ENCODE measurements around the gene SENP7. TPM values are rescaled to one million over a fixed set of nuclear protein-coding genes. Genes with fewer than 3 reads are reported as not detected.

Gene SENP7
- total RNA-seq, 1 donor = 11.2 TPM

GRCh38 chr3:101531473-101532086 lies 18.6 kb upstream of the SENP7 start:
- DNase-seq (ENCODE audit: insufficient read length, low spot score, missing footprints) = no peak
- TF ChIP-seq, protein P1, sequence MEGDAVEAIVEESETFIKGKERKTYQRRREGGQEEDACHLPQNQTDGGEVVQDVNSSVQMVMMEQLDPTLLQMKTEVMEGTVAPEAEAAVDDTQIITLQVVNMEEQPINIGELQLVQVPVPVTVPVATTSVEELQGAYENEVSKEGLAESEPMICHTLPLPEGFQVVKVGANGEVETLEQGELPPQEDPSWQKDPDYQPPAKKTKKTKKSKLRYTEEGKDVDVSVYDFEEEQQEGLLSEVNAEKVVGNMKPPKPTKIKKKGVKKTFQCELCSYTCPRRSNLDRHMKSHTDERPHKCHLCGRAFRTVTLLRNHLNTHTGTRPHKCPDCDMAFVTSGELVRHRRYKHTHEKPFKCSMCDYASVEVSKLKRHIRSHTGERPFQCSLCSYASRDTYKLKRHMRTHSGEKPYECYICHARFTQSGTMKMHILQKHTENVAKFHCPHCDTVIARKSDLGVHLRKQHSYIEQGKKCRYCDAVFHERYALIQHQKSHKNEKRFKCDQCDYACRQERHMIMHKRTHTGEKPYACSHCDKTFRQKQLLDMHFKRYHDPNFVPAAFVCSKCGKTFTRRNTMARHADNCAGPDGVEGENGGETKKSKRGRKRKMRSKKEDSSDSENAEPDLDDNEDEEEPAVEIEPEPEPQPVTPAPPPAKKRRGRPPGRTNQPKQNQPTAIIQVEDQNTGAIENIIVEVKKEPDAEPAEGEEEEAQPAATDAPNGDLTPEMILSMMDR (IDR thresholded peaks at IDR 0.05; ENCODE audit: extremely low read depth, low read depth, low read length) = no peak
- H3K4me2 ChIP-seq (ENCODE audit: insufficient read depth, low read length) = no peak overlapping the region
- H3K4me1 ChIP-seq (ENCODE audit: insufficient read depth, low read length) = no peaks in the 10 kb centered on the region
- H3K27me3 ChIP-seq (ENCODE audit: insufficient read depth, low read length) = peaks cover 12% of the 10 kb centered on the region
- H3K9me3 ChIP-seq (ENCODE audit: low read depth, low read length) = no peaks in the 10 kb centered on the region
- no peak overlapping the region for H3K4me3 ChIP-seq (ENCODE audit: insufficient read depth, low read length)
- no peaks in the 10 kb centered on the region for H3K79me2 ChIP-seq (ENCODE audit: insufficient read depth, low read length)
- H2AFZ ChIP-seq (ENCODE audit: low read length) = no peak overlapping the region
- H3K36me3 ChIP-seq (ENCODE audit: insufficient read depth, low read length) = no peaks in the 10 kb centered on the region
- no peak overlapping the region for H3K27ac ChIP-seq (ENCODE audit: low read depth, low read length)
- H4K20me1 ChIP-seq (ENCODE audit: insufficient read depth, low read length) = no peaks in the 10 kb centered on the region

- no peaks in the 10 kb centered on the region for H3K79me2 ChIP-seq (ENCODE audit: insufficient read depth, low read length)
- H3K4me2 ChIP-seq (ENCODE audit: insufficient read depth, low read length) = no peak overlapping the region
- no peak overlapping the region for H3K27ac ChIP-seq (ENCODE audit: low read depth, low read length)
- no peaks in the 10 kb centered on the region for H4K20me1 ChIP-seq (ENCODE audit: insufficient read depth, low read length)
- H2AFZ ChIP-seq (ENCODE audit: low read length) = no peak overlapping the region
- H3K9me3 ChIP-seq (ENCODE audit: low read depth, low read length) = no peaks in the 10 kb centered on the region
- peaks cover 8% of the 10 kb centered on the region for H3K27me3 ChIP-seq (ENCODE audit: insufficient read depth, low read length)
- H3K36me3 ChIP-seq (ENCODE audit: insufficient read depth, low read length) = no peaks in the 10 kb centered on the region
- H3K4me3 ChIP-seq (ENCODE audit: insufficient read depth, low read length) = no peak overlapping the region
- no peaks in the 10 kb centered on the region for H3K4me1 ChIP-seq (ENCODE audit: insufficient read depth, low read length)
- DNase-seq (ENCODE audit: insufficient read length, low spot score, missing footprints) = no peak
- TF ChIP-seq, protein P1 (IDR thresholded peaks at IDR 0.05; ENCODE audit: extremely low read depth, low read depth, low read length) = no peak
Observed at GRCh38 chr3:101530686-101531047, 17.7 kb upstream of the SENP7 start.

DNA sequence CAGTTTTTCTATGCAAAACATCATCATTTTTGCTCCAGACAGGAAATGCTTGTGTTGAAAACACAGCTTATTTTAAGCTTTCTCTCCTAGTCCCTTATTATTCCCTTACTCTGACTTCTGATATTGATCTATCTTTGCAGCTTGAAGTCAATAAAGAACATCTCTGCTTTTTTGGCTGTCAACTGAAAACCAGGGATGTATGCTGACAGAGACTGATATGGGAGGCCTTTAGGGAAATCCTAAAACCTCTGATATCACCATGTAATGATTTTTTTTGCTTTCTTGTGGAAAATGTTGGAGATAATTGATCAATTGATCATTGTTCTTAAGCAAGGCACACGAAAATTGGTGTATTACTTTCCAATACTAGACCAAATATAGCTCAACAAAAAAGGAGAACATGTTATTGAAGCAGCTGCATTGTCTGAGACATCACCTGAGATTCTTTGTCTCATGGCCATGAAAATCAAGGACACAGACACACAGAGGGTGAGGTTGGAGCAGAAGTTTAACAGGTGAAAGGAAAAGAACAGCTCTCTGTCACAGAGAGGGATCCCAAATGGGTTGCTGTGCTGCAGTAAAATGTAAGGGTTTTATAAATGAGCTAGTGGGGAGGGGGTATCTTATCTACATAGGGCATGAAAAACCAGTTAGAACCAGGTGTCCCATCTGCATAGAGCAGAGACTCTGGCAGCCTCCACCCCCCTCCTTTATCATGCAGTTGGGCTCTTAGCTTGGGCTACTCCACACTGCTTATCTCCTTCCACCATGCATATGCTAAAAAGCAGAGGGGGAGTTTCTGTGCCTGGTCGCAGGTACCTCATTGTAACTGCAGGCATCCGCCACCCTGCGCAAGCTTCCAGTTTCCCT lies 17.0 kb upstream of the SENP7 start:
- Histone ChIP-seq H4K20me1 (ENCODE audit: insufficient read depth, low read length) (no peaks in the 10 kb centered on the region), H3K4me1 (ENCODE audit: insufficient read depth, low read length) (no peaks in the 10 kb centered on the region), H3K9me3 (ENCODE audit: low read depth, low read length) (no peaks in the 10 kb centered on the region), H2AFZ (ENCODE audit: low read length) (no peak overlapping the region), H3K79me2 (ENCODE audit: insufficient read depth, low read length) (no peaks in the 10 kb centered on the region), H3K27me3 (ENCODE audit: insufficient read depth, low read length) (peaks cover 8% of the 10 kb centered on the region), H3K36me3 (ENCODE audit: insufficient read depth, low read length) (no peaks in the 10 kb centered on the region), H3K4me3 (ENCODE audit: insufficient read depth, low read length) (no peak overlapping the region), H3K4me2 (ENCODE audit: insufficient read depth, low read length) (no peak overlapping the region), H3K27ac (ENCODE audit: low read depth, low read length) (no peak overlapping the region)
- DNase-seq (ENCODE audit: insufficient read length, low spot score, missing footprints) = no peak
- TF ChIP-seq, protein P1 (IDR thresholded peaks at IDR 0.05; ENCODE audit: extremely low read depth, low read depth, low read length) = no peak

GRCh38 chr3:101527906-101528305 lies 14.9 kb upstream of the SENP7 start:
- DNase-seq (ENCODE audit: insufficient read length, low spot score, missing footprints) = no peak
- no peaks in the 10 kb centered on the region for H3K36me3 ChIP-seq (ENCODE audit: insufficient read depth, low read length)
- H4K20me1 ChIP-seq (ENCODE audit: insufficient read depth, low read length) = no peaks in the 10 kb centered on the region
- peaks cover under 1% of the 10 kb centered on the region for H3K27me3 ChIP-seq (ENCODE audit: insufficient read depth, low read length)
- no peak overlapping the region for H3K4me3 ChIP-seq (ENCODE audit: insufficient read depth, low read length)
- no peak overlapping the region for H3K27ac ChIP-seq (ENCODE audit: low read depth, low read length)
- H3K4me2 ChIP-seq (ENCODE audit: insufficient read depth, low read length) = no peak overlapping the region
- H3K79me2 ChIP-seq (ENCODE audit: insufficient read depth, low read length) = no peaks in the 10 kb centered on the region
- no peaks in the 10 kb centered on the region for H3K9me3 ChIP-seq (ENCODE audit: low read depth, low read length)
- H3K4me1 ChIP-seq (ENCODE audit: insufficient read depth, low read length) = no peaks in the 10 kb centered on the region
- no peak overlapping the region for H2AFZ ChIP-seq (ENCODE audit: low read length)
- TF ChIP-seq, protein P1 (IDR thresholded peaks at IDR 0.05; ENCODE audit: extremely low read depth, low read depth, low read length) = no peak

Data from osteoblast (primary cell).